ENCODE measurements around the gene ADGRB3. TPM values are rescaled to one million over a fixed set of nuclear protein-coding genes. Genes with fewer than 3 reads are reported as not detected.

The ADGRB3 gene
- total and polyA plus RNA-seq, 2 donors (not counting 1 experiment from before 2014, with no cell fraction given): not detected

- CTCF ChIA-PET: no interaction called here
- Mint-ChIP-seq H3K9me3 (ENCODE audit: insufficient read depth) (peaks cover under 1% of the 10 kb centered on the region), H3K4me1 (no peaks in the 10 kb centered on the region), H3K4me3 (no peak overlapping the region), H3K27me3 (no peaks in the 10 kb centered on the region), H3K27ac (no peak overlapping the region)
- H3K79me2 ChIP-seq (ENCODE audit: control insufficient read depth, insufficient read depth, low read length): no peaks in the 10 kb centered on the region
- H3K27ac ChIP-seq (ENCODE audit: low read length in 2 of 2): no peak overlapping the region
- no peak overlapping the region for H2AFZ ChIP-seq (ENCODE audit: insufficient read depth, low read depth, low read length, poor library complexity, severe bottlenecking)
- H3K4me3 ChIP-seq (ENCODE audit: control extremely low read depth in 1 of 5, extremely low read depth in 1 of 5, insufficient read depth in 1 of 5, low read depth in 2 of 5, low read length in 4 of 5): no peak overlapping the region
- POLR2A ChIA-PET: no interaction called here
- ATAC-seq (ENCODE audit: low read depth): no peak
- TF ChIP-seq EZH2 (IDR thresholded peaks at IDR 0.05; ENCODE audit: borderline replicate concordance, insufficient read depth, low read depth, low read length, poor library complexity, severe bottlenecking): no peak
- no peak for TF ChIP-seq CTCF (IDR thresholded peaks at IDR 0.05)
- no peak overlapping the region for H3K9ac ChIP-seq (ENCODE audit: low read length)
- no peaks in the 10 kb centered on the region for H3K4me1 ChIP-seq (ENCODE audit: control insufficient read depth in 2 of 2, insufficient read depth in 2 of 2, low read length in 2 of 2)
- intact Hi-C loops (cut with micrococcal nuclease): no loop called here
- no peaks in the 10 kb centered on the region for H3K36me3 ChIP-seq (replicated peaks in 1 of 2; ENCODE audit: control extremely low read depth in 1 of 2, control insufficient read depth in 1 of 2, extremely low read depth in 1 of 2, insufficient read depth in 2 of 2, low read length in 1 of 2)
- no peak for DNase-seq
- H3K9me3 ChIP-seq (ENCODE audit: control extremely low read depth in 1 of 3, control insufficient read depth in 2 of 3, insufficient read depth in 1 of 3, low read length in 2 of 3): no peaks in the 10 kb centered on the region
- no peaks in the 10 kb centered on the region for H4K20me1 ChIP-seq (ENCODE audit: control insufficient read depth, insufficient read depth, low read length, poor library complexity, severe bottlenecking)
- no peaks in the 10 kb centered on the region for H3K27me3 ChIP-seq (replicated peaks in 1 of 4; ENCODE audit: control extremely low read depth in 1 of 4, control insufficient read depth in 3 of 4, insufficient read depth in 4 of 4, low read length in 3 of 4)
- no peak overlapping the region for H3K4me2 ChIP-seq (replicated peaks; ENCODE audit: low read depth, low read length, poor library complexity, severe bottlenecking)
Measured at GRCh38 chr6:68838571-68838970, 203.5 kb downstream of the ADGRB3 start.

- Histone ChIP-seq H3K27ac (ENCODE audit: low read length in 2 of 2) (no peak overlapping the region), H3K4me2 (replicated peaks; ENCODE audit: low read depth, low read length, poor library complexity, severe bottlenecking) (no peak overlapping the region), H3K4me1 (ENCODE audit: control insufficient read depth in 2 of 2, insufficient read depth in 2 of 2, low read length in 2 of 2) (no peaks in the 10 kb centered on the region), H3K9ac (ENCODE audit: low read length) (no peak overlapping the region), H3K27me3 (replicated peaks in 1 of 4; ENCODE audit: control extremely low read depth in 1 of 4, control insufficient read depth in 3 of 4, insufficient read depth in 4 of 4, low read length in 3 of 4) (no peaks in the 10 kb centered on the region), H3K36me3 (replicated peaks in 1 of 2; ENCODE audit: control extremely low read depth in 1 of 2, control insufficient read depth in 1 of 2, extremely low read depth in 1 of 2, insufficient read depth in 2 of 2, low read length in 1 of 2) (no peaks in the 10 kb centered on the region), H4K20me1 (ENCODE audit: control insufficient read depth, insufficient read depth, low read length, poor library complexity, severe bottlenecking) (no peaks in the 10 kb centered on the region), H3K79me2 (ENCODE audit: control insufficient read depth, insufficient read depth, low read length) (no peaks in the 10 kb centered on the region), H3K4me3 (ENCODE audit: control extremely low read depth in 1 of 5, extremely low read depth in 1 of 5, insufficient read depth in 1 of 5, low read depth in 2 of 5, low read length in 4 of 5) (no peak overlapping the region), H3K9me3 (ENCODE audit: control extremely low read depth in 1 of 3, control insufficient read depth in 2 of 3, insufficient read depth in 1 of 3, low read length in 2 of 3) (peaks cover 0 to 5% (median 0%) of the 10 kb centered on the region in 3 donors), H2AFZ (ENCODE audit: insufficient read depth, low read depth, low read length, poor library complexity, severe bottlenecking) (no peak overlapping the region)
- ATAC-seq (ENCODE audit: low read depth): no peak
- POLR2A ChIA-PET: no interaction called here
- intact Hi-C loops (cut with micrococcal nuclease): no loop called here
- CTCF ChIA-PET: no interaction called here
- H3K4me3 Mint-ChIP-seq: no peak overlapping the region
- DNase-seq: no peak
- no peaks in the 10 kb centered on the region for H3K9me3 Mint-ChIP-seq (ENCODE audit: insufficient read depth)
- no peak overlapping the region for H3K27ac Mint-ChIP-seq
- no peaks in the 10 kb centered on the region for H3K27me3 Mint-ChIP-seq
- no peaks in the 10 kb centered on the region for H3K4me1 Mint-ChIP-seq
- no peak for TF ChIP-seq CTCF (IDR thresholded peaks at IDR 0.05)
- TF ChIP-seq EZH2 (IDR thresholded peaks at IDR 0.05; ENCODE audit: borderline replicate concordance, insufficient read depth, low read depth, low read length, poor library complexity, severe bottlenecking): no peak
Measured at GRCh38 chr6:68852791-68853190, 217.7 kb downstream of the ADGRB3 start.
